Heart left ventricle (tissue), 13 donors: ENCODE results near the gene LPCAT4.
"Not testable (repeated sequence)": the region's sequence is repeated elsewhere in the genome, so short reads cannot be mapped to it uniquely, and the experiment has no call there.

Source experiments
- POLR2A ChIP-seq, 2 donors: fragments of 450-650 bp; IDR thresholded peaks; one replicate each; pipeline ENCODE4 v1.6.1; 2017; ENCODE audit warnings: antibody characterized with exemption in 2 of 2, mild to moderate bottlenecking in 2 of 2, moderate library complexity in 2 of 2
- TF ChIP-seq, protein P1 (sequence below), 12 donors: fragments of 200-600 bp; sonication (generic) in 4 of 12; IDR thresholded peaks; one replicate each; pipeline versions ENCODE4 v1.5.0 to v1.8.0; 2018 to 2022; ENCODE audit warnings: antibody characterized with exemption in 12 of 12, mild to moderate bottlenecking in 5 of 12
- donor health status: ischemic (EF 13 %, LVEDD 7.1; RV severe dilation, severe dysfunction).
- donor health status: DM: no; HTN: yes; CAD: no.
- donor health status: DM: no; HTN: no; CAD: no.
- donor health status: ischemic (EF 25% LVEDD 6.9; RV normal size, moderate dysfunction).
- donor health status: ischemic (EF 25% LVEDD 5.7; RV mildly dilated, moderate dysfunction).
- donor health status: ischemic (EF 35%, LVEDD 5.7; RV mildly dilated, moderate dysfunction).
- donor health status: nonischemic (EF 11% LVEDD 7.7; RV severe dilation, severe dysfunction).
- donor health status: DM: yes; HTN: yes; CAD: no.
- donor health status: PGD.
- donor health status: ischemic (EF 29% LVEDD 5.4; RV normal size, mild dysfunction).
- donor health status: nonischemic (EF 23%, LVEDD 6.1; RV moderate dilation, normal function).

DNA sequence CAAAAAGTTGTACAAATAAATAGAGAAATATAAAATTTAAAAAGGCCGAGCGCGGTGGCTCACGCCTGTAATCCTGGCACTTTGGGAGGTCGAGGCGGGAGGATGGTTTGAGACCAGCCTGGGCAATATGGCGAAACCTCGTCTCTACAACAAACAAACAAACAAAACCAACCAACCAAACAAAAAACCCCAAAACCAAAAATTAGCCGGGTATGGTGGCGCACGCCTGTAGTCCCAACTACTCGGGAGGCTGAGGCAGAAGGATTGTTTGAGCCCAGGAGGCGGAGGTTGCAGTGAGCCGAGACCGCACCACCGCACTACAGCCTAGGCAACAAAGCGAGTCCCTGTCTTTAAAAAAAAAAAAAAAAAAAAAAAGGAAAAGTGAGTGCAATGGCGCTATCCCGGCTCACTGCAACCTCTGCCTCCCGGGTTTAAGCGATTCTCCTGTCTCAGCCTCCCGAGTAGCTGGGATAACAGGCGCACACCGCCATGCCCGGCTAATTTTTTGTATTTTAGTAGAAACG, 24.7 kb downstream of the LPCAT4 start:
- TF ChIP-seq, protein P1, sequence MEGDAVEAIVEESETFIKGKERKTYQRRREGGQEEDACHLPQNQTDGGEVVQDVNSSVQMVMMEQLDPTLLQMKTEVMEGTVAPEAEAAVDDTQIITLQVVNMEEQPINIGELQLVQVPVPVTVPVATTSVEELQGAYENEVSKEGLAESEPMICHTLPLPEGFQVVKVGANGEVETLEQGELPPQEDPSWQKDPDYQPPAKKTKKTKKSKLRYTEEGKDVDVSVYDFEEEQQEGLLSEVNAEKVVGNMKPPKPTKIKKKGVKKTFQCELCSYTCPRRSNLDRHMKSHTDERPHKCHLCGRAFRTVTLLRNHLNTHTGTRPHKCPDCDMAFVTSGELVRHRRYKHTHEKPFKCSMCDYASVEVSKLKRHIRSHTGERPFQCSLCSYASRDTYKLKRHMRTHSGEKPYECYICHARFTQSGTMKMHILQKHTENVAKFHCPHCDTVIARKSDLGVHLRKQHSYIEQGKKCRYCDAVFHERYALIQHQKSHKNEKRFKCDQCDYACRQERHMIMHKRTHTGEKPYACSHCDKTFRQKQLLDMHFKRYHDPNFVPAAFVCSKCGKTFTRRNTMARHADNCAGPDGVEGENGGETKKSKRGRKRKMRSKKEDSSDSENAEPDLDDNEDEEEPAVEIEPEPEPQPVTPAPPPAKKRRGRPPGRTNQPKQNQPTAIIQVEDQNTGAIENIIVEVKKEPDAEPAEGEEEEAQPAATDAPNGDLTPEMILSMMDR (IDR thresholded peaks at IDR 0.05): not testable (repeated sequence)
- not testable (repeated sequence) for TF ChIP-seq POLR2A (IDR thresholded peaks at IDR 0.05)
